ENCODE data around the gene CYB5R2. TPM values are rescaled to one million over a fixed set of nuclear protein-coding genes. Genes with fewer than 3 reads are reported as not detected.
A peak's percentile ranks its signal among the peaks of the same experiment; 100 is the strongest.

The CYB5R2 gene
- total RNA-seq: 1 to 10 TPM in 1 of 2 donors, not detected in 1; 1.3 TPM

- Histone ChIP-seq H3K9me3 (no peaks in the 10 kb centered on the region), H3K27ac (no peak within 1 kb of the TSS), H3K4me3 (peak within 1 kb of the TSS; percentile 4 to 40), H3K27me3 (no peaks in the 10 kb centered on the region), H3K36me3 (replicated peaks in 1 of 2; ENCODE audit: insufficient read depth in 1 of 2, low read depth in 2 of 2) (no peaks in the 10 kb centered on the region), H3K4me1 (peaks cover 18% of the 10 kb centered on the region)
- TF ChIP-seq POLR2A (IDR thresholded peaks at IDR 0.05) (peak; percentile 12 to 26 (median 23)), CTCF (IDR thresholded peaks at IDR 0.05) (no peak)
- intact Hi-C loops (cut with DNase I): no loop called here
- ATAC-seq (peak; percentile 87), DNase-seq (peak; percentile 71 to 80 (median 74))
- WGBS, 2 donors: 13 to 17% methylated on average over 17 to 32 of the region's 40 CpGs
Measured at GRCh38 chr11:7672960-7673723, at the start of gene CYB5R2. TSS of gene CYB5R2 (minus strand) at chr11:7673500. CDS start at chr11:7672825, 675 bp downstream.

GRCh38 chr11:7714786-7715185, 41.5 kb upstream of the CYB5R2 start:
- TF ChIP-seq CTCF (IDR thresholded peaks at IDR 0.05): no peak
- TF ChIP-seq POLR2A (IDR thresholded peaks at IDR 0.05): no peak
- no peak overlapping the region for H3K4me3 ChIP-seq
- no peaks in the 10 kb centered on the region for H3K4me1 ChIP-seq
- intact Hi-C loops (cut with DNase I): no loop called here
- ATAC-seq (no peak), DNase-seq (no peak)
- no peak overlapping the region for H3K27ac ChIP-seq
- H3K9me3 ChIP-seq: no peaks in the 10 kb centered on the region
- WGBS, 2 donors: 34 to 36% methylated on average over 3 of the region's 3 CpGs
- no peaks in the 10 kb centered on the region for H3K27me3 ChIP-seq
- H3K36me3 ChIP-seq (replicated peaks in 1 of 2; ENCODE audit: insufficient read depth in 1 of 2, low read depth in 2 of 2): no peaks in the 10 kb centered on the region

GRCh38 chr11:7706377-7706776, 33.1 kb upstream of the CYB5R2 start, which contains the start of gene OVCH2:
TSS of gene OVCH2 (minus strand) at chr11:7706477. CDS start at chr11:7706394, 83 bp downstream.
- H3K9me3 ChIP-seq: no peaks in the 10 kb centered on the region
- no peaks in the 10 kb centered on the region for H3K36me3 ChIP-seq (replicated peaks in 1 of 2; ENCODE audit: insufficient read depth in 1 of 2, low read depth in 2 of 2)
- H3K27ac ChIP-seq: no peak within 1 kb of the TSS
- DNase-seq: no peak
- intact Hi-C loops (cut with DNase I): no loop called here
- H3K4me1 ChIP-seq: no peaks in the 10 kb centered on the region
- no peaks in the 10 kb centered on the region for H3K27me3 ChIP-seq
- no peak within 1 kb of the TSS for H3K4me3 ChIP-seq
- TF ChIP-seq POLR2A (IDR thresholded peaks at IDR 0.05) (no peak), CTCF (IDR thresholded peaks at IDR 0.05) (no peak)
- WGBS, 2 donors: 52% methylated on average over 2 of the region's 2 CpGs
- no peak for ATAC-seq

- Histone ChIP-seq H3K4me1 (no peaks in the 10 kb centered on the region), H3K36me3 (replicated peaks in 1 of 2; ENCODE audit: insufficient read depth in 1 of 2, low read depth in 2 of 2) (no peaks in the 10 kb centered on the region), H3K27me3 (no peaks in the 10 kb centered on the region), H3K4me3 (no peak overlapping the region), H3K27ac (no peak overlapping the region), H3K9me3 (no peaks in the 10 kb centered on the region)
- WGBS, 2 donors: 54 to 63% methylated on average over 5 of the region's 5 CpGs
- intact Hi-C loops (cut with DNase I): no loop called here
- ATAC-seq (no peak), DNase-seq (no peak)
- TF ChIP-seq CTCF (IDR thresholded peaks at IDR 0.05) (no peak), POLR2A (IDR thresholded peaks at IDR 0.05) (no peak)
Measured at GRCh38 chr11:7703740-7704139, 30.4 kb upstream of the CYB5R2 start.

GRCh38 chr11:7696424-7696823, 23.1 kb upstream of the CYB5R2 start:
- TF ChIP-seq CTCF (IDR thresholded peaks at IDR 0.05) (no peak), POLR2A (IDR thresholded peaks at IDR 0.05) (no peak)
- 70 to 75% methylated on average over 5 of the region's 5 CpGs for WGBS, 2 donors
- no peak for ATAC-seq

More at GRCh38 chr11:7696424-7696823, 23.1 kb upstream of the CYB5R2 start:
- intact Hi-C loops (cut with DNase I): loop anchor here (10.0 kb wide), 1 partner anchor 602 kb away; no protein-coding TSS in a partner anchor
- Histone ChIP-seq H3K9me3 (no peaks in the 10 kb centered on the region), H3K27me3 (no peaks in the 10 kb centered on the region), H3K27ac (no peak overlapping the region), H3K4me1 (no peaks in the 10 kb centered on the region), H3K36me3 (replicated peaks in 1 of 2; ENCODE audit: insufficient read depth in 1 of 2, low read depth in 2 of 2) (no peaks in the 10 kb centered on the region), H3K4me3 (no peak overlapping the region)
- DNase-seq: no peak

Measured in body of pancreas (tissue), 4 donors.